GM19043 (cell line): ENCODE data around the gene PTEN.
"Not testable (repeated sequence)": the region's sequence is repeated elsewhere in the genome, so short reads cannot be mapped to it uniquely, and the experiment has no call there.

Experiments used
- ATAC-seq: cut with Tn5 transposase; IDR thresholded peaks from one replicate; pipeline ENCODE4 v1.9.1; 2021; ENCODE audit warnings: low read depth; ENCODE audit not compliant: unreplicated experiment

The PTEN gene

GRCh38 chr10:87868277-87868676, 4.9 kb downstream of the PTEN start:
- no peak for ATAC-seq

GRCh38 chr10:87869139-87869538, 5.7 kb downstream of the PTEN start:
- ATAC-seq: not testable (repeated sequence)

- ATAC-seq: no peak
Measured at GRCh38 chr10:87869773-87870551, 6.5 kb downstream of the PTEN start.

- no peak for ATAC-seq
Measured at GRCh38 chr10:87872828-87873227, 9.4 kb downstream of the PTEN start.

- ATAC-seq: no peak
Measured at GRCh38 chr10:87873656-87874055, 10.2 kb downstream of the PTEN start.

- ATAC-seq: no peak
Measured at GRCh38 chr10:87875929-87876571, 12.6 kb downstream of the PTEN start.

- ATAC-seq: no peak
Measured at GRCh38 chr10:87878664-87879459, 15.4 kb downstream of the PTEN start.

- no peak for ATAC-seq
Measured at GRCh38 chr10:87880336-87880735, 16.9 kb downstream of the PTEN start.

GRCh38 chr10:87881373-87882059, 18.1 kb downstream of the PTEN start:
- not testable (repeated sequence) for ATAC-seq

GRCh38 chr10:87882555-87883294, 19.3 kb downstream of the PTEN start:
- no peak for ATAC-seq

GRCh38 chr10:87886635-87887034, 23.2 kb downstream of the PTEN start:
- no peak for ATAC-seq

- ATAC-seq: no peak
Measured at GRCh38 chr10:87887146-87887545, 23.7 kb downstream of the PTEN start.

- no peak for ATAC-seq
Measured at GRCh38 chr10:87887548-87888289, 24.3 kb downstream of the PTEN start.

- no peak for ATAC-seq
Measured at GRCh38 chr10:87895430-87895829, 32.0 kb downstream of the PTEN start.

GRCh38 chr10:87896216-87896615, 32.8 kb downstream of the PTEN start:
- no peak for ATAC-seq

- not testable (repeated sequence) for ATAC-seq
Measured at GRCh38 chr10:87897957-87898356, 34.5 kb downstream of the PTEN start.

GRCh38 chr10:87903396-87903795, 40.0 kb downstream of the PTEN start:
- not testable (repeated sequence) for ATAC-seq

- no peak for ATAC-seq
Measured at GRCh38 chr10:87913156-87913921, 49.9 kb downstream of the PTEN start.

- no peak for ATAC-seq
Measured at GRCh38 chr10:87915406-87915805, 52.0 kb downstream of the PTEN start.
